NCI-H2081 (cell line): ENCODE results near the gene CBLN1.
"Not testable (repeated sequence)": the region's sequence is repeated elsewhere in the genome, so short reads cannot be mapped to it uniquely, and the experiment has no call there.

Source experiments
- DNase-seq, 2 experiments: peaks; one replicate each; lab custom pipeline; 2025; lab: John Stamatoyannopoulos, UW

CBLN1 gene

DNA sequence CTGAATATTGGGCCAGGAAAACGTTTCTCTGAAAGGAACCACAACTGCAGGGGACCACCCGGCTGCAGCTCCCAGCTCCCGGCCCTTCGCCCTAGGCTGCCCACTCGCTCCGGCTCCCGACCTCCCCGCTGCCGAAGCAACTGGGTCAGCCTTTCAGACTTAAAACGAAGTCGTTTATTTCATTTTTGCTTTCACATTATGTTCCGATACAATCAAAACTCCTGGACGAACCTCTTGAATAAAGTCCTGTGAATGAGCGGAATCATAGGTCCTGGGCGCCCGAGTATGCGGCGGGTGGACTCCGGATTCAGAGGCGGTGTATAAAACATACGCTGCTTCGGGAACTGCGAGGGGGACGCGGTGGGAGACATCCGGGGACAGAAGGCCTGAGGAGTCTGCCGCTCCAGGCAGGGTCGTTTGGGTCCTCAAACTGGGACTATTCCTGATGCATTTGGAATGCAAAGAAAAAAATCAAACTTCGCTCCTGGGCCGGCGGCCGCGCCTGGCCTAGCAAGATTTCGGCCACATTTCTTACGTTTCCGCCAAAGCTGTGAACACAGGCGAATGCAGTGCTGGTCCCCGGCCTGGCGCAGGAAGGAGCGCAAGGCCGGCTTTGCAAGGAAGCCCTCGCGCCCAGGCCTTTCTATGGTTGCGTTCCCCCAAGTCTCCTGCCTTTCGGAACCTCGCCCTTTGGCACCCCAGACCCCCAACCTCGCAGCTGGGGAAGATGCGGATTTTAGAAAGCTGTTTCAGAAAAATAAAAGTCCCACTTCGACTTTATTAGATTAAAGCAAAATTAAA is 3.7 kb downstream of the CBLN1 start:
- DNase-seq, result no peak

DNA sequence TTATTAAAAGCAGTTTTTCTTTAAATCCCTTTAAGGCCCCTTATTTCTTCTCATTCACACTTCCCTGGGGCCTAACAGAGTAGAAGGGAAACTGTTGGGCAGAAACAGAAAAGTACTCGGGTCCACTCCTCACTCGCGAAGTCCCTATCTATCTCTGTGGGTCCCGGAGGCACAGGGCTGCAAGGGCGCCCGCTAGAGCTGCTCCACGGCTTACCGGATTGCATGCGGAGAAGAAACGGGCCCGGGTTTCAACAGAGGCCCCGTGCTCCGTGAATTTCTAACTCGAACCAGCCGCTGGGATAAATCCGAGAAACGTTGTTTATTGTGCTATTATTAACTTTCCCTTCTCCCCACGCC is 4.3 kb downstream of the CBLN1 start:
- no peak for DNase-seq

GRCh38 chr16:49276646-49277385 is 4.8 kb downstream of the CBLN1 start:
- DNase-seq, result no peak

DNA sequence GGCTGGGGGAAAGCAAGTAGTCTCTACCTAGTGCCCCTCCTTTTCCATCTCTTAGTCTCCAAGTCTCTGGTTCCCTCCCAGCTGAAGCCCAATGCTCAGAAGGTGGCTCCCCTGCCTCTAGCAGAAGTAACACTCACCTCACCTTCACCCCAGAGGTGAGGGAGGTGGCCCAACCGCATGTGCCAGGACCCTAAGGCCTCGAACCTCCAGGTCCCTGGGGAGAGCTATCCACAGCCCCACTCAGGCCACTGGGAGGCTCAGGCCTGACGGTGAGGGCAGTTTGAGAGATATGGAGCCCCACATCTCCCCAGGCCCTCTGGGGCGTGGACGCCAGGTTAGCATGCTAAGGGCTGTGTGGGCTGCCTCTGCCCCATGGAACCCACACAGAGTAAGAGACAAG is 5.8 kb downstream of the CBLN1 start:
- DNase-seq, result no peak

GRCh38 chr16:49275050-49275730 is 6.4 kb downstream of the CBLN1 start:
- no peak for DNase-seq

DNA sequence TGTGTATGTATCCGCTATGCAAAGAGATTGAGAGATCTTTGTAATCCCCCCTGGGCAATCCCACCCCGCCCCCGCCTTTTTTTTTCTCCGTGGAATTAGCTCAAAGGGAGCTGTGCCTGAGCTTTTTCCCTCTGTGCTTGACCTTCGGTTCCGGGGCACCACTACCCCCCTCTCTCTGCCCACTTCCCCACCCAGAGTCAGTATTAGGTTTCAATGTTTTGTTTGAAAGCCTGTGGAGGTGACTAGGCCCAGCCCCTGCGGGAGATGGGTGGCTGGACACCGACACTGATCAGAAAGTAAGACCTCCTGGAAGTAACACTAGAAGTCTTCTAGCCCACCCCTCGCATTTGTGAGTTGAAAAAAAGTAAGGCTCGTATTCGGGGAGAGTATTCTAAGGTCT is 7.0 kb downstream of the CBLN1 start:
- no peak for DNase-seq

DNA sequence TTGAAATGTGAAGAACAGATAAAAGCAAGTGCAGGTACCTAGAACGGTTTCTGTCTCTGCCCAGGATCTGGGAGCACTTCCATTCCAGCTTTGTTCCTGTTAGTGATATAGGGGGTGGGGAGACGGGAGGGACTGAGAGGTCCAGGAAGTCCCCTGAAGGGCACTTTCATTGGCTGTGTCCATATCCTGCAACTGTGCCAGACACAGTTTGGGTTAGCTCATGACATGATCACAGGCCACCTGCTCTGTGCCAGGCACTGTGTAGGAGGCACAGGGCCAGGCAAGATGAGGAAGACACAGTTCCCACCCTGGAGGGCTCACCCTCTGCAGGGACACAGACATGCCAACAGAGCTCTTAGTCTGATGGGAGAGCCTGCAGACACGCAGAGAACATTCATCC is 7.9 kb downstream of the CBLN1 start:
- DNase-seq, result no peak

DNA sequence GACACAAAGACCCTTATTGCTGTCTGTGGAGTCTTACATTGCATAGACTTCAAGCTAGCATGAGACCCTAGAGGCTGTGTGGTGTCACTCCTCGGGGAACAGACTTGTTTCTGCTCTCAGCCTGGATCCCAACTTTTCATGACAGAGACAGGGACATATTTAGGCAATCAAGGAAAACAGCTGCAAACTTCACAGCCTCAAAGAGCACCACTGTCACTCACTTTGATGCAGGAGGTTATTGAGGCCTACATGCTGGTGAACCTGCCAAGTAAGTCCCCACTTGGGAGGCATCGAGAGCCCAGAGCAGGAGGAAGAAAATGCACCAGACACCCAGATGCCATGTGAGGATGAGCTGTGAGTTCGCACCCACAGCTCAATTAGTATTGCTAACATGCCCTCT is 10.3 kb downstream of the CBLN1 start:
- DNase-seq, result no peak

- no peak for DNase-seq
Observed at GRCh38 chr16:49269201-49269600, 12.4 kb downstream of the CBLN1 start.

- DNase-seq, result no peak
Observed at GRCh38 chr16:49268667-49269066, 13.0 kb downstream of the CBLN1 start.

GRCh38 chr16:49262501-49262900 is 19.1 kb downstream of the CBLN1 start:
- no peak for DNase-seq

DNA sequence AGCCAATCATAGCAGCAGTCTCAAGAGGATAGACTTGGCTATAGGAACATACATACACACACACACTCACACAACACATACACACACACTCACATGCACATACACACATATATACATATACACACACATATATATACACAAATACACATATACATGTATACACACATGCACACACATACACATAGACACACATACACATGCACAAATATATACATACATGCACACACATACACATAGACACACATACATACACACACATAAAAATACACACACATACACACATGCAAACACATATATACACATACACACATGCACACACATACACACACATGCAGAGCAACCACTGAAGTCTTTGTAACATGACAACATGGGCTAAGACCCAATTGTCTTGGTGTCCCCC is 19.7 kb downstream of the CBLN1 start:
- no peak for DNase-seq

GRCh38 chr16:49260956-49261530 is 20.6 kb downstream of the CBLN1 start:
- no peak for DNase-seq

DNA sequence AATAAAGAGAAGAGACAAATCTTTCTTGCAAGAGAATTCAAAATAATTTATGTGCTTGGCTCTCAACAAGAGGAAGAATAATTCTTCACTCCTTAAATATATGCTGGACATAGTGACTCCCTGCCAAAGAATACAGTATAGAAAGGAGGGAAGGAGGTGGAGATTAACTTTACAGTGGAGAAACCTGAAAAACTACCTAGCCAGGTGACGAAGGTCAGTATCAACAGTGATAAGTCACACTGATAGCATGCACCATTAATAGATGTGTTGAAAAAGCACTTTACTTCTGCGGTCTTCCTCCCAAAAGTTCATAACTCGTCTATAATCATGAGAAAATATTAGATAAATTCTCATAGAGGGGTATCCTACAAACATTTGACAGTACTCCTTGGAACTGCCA is 21.4 kb downstream of the CBLN1 start:
- no peak for DNase-seq

- DNase-seq, result no peak
Observed at GRCh38 chr16:49259330-49259729, 22.3 kb downstream of the CBLN1 start.

GRCh38 chr16:49250689-49251088 is 30.9 kb downstream of the CBLN1 start:
- no peak for DNase-seq

GRCh38 chr16:49248227-49248626 is 33.4 kb downstream of the CBLN1 start:
- no peak for DNase-seq

- DNase-seq, result no peak
Observed at GRCh38 chr16:49236216-49236615, 45.4 kb downstream of the CBLN1 start.

DNA sequence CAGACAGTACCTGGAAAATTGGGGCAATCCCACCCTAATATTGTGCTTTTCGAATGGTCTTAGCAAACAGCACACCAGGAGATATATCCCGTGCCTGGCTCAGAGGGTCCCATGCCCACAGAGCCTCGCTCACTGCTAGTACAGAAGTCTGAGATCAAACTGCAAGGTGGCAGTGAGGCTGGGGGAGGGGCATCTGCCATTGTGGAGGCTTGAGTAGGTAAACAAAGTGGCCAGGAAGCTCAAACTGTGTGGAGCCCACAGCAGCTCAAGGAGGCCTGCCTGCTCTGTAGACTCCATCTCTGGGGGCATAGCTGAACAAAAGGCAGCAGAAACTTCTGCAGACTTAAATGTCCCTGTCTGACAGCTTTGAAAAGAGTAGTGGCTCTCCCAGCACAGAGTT is 53.3 kb downstream of the CBLN1 start:
- DNase-seq, result not testable (repeated sequence)
